Measurements from ENCODE around the gene HOXB6.

HOXB6 gene

DNA sequence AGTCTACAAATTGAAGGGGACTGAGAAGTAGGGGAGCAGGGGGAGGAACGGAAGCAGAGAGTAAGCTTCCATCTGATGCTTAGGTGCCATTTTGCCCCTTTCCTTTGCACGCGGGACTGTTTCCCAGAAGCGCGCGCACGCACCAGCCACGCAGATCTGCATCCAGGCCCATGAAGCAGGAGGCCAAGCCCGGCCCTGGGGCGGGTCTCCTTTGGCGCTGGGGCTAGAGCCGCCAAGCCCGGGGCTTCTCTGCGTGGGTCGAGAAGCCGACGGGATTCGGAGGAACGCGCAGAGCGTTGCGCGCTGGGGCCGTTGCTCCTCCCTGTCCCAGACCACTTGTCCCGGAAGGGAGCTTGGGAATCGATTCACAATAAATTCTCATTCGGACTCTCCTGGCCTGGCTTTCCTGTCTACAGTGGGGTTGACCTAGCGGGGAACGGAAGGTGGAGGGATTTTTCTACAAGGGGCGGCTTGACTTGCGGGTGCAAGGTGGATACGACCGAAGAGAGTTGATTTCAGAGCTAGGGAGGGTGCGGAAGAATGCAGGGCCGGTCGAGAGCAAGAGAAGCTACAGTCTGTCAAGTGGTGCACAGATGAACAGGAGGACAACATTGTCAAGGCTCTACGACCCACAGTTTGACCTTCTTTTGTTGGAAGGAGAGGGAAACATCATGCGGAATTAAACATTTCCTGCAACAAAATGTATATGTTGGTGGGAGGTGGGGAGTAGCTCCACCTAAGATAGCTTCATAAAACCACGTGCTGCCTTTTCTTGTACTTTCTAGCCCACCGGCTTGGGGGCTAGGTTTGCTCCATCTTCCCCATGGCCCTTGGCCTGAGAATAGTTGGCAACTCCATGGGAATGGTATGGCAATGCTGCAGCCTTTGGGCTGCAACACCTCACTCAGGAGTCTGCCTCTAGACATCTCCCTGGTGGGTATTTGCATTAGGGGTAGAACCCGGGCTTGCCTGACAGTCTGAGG is 16.9 kb upstream of the HOXB6 start:
- DNase-seq: no peak

DNA sequence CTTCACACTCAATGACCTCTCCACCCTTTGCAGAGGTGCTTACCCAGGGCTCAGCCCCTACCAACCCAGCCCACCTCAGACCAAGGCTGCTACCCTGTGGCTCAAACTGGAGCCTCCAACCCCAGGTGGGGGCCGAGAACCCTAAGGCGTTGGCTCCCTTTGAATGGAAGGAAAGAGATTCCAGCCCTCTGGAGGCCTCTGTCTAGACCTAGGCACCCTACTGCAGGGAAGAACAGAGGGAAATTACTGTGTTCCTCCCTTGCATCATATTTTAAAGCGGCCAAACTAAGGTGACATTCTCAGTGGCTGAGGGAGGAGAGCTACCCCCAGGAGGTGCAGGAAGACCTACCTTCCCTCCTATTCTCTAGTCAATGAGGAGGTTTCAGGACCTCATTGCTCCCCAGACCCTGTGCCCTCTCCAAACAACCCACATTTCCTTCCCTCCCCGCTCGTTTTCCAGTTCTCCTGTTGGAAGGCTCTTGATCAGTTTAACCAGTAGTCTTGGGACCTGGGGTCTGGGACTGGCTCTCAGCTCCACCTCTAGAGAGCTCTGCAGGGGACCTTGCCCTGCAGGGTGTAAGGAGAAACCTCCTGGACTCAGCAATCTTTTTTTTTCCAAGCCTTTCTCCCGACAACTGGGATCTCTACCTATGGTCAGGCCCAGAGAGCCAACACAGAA is 15.8 kb upstream of the HOXB6 start:
- no peak for DNase-seq

DNA sequence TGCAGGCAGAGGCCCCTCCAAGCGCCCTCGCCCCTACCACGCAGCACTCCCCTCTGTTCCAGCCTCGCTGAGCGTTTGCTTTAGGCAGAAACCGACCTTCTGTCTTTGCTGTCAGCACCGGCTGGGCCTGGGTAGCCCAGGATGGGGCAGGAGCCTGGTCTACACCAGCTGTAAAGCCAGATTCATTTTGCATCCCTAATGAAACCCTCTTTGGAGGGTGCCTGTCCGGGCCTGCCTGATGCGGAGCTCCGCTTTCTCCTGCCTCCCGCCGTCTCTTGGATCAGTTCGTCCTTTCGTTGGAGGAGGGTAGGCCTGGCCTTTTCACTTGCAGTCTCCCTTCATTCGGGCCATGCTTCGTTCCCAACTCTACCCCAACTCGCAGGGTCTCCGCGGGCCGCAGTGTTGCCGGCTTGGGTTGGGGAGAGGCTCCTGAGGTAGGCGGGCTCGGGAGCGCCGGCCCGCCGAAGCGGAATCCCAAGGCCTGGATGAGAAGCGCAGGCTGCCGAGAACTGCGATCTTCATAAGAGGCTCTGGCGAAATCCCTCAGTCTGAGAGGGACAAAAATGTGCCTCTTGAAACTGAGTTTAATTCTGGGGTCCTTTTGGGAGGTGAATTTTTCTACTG is 15.2 kb upstream of the HOXB6 start:
- peak in 1 of 6 experiments; percentile 10 for DNase-seq

- peak; percentile 54 to 84 (median 74) for DNase-seq
These were observed 13.6 kb upstream of the HOXB6 start for GRCh38 chr17:48618256-48618896.

- no peak for DNase-seq
These were observed 12.9 kb upstream of the HOXB6 start for GRCh38 chr17:48617471-48618255.

GRCh38 chr17:48616717-48617470 is 12.1 kb upstream of the HOXB6 start:
- DNase-seq: no peak

- no peak for DNase-seq
These were observed 11.4 kb upstream of the HOXB6 start for GRCh38 chr17:48615963-48616716.

- DNase-seq: no peak
These were observed 10.5 kb upstream of the HOXB6 start, which contains the start of gene HOXB8 for GRCh38 chr17:48615047-48615962. Gene HOXB8, minus strand, starts transcription at chr17:48615292. Its CDS starts 588 bp downstream, at chr17:48614704.

- DNase-seq: peak in 3 of 6 experiments; percentile 16 to 33 (median 28)
These were observed 9.3 kb upstream of the HOXB6 start for GRCh38 chr17:48613862-48614694.

GRCh38 chr17:48612854-48613691 is 8.3 kb upstream of the HOXB6 start:
- DNase-seq: peak in 4 of 6 experiments; percentile 27 to 53 (median 40)

- peak in 1 of 6 experiments; percentile 47 for DNase-seq
These were observed 7.7 kb upstream of the HOXB6 start for GRCh38 chr17:48612456-48612853.

GRCh38 chr17:48611681-48612455 is 7.1 kb upstream of the HOXB6 start:
- peak in 2 of 6 experiments; percentile 38 to 44 for DNase-seq

DNA sequence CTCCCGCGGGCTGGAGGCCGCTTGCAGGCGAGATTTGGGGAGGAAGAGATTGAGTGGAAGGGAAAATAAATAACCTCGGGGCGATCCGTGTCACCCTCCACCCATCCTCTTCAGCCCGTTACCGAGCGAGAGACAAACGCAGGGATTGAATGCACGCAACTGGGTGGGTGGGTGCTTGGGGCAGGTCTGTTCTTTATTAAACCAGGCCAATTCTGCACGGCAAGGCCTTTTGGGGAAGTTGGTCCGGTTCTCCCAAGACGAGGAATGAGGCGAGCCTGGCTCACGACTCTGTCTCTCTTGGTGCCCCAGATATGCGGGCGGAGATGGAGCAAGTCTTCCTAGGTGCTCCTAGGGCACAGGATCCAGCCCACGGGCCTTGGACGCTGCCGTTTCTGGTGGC is 6.4 kb upstream of the HOXB6 start:
- no peak for DNase-seq

DNA sequence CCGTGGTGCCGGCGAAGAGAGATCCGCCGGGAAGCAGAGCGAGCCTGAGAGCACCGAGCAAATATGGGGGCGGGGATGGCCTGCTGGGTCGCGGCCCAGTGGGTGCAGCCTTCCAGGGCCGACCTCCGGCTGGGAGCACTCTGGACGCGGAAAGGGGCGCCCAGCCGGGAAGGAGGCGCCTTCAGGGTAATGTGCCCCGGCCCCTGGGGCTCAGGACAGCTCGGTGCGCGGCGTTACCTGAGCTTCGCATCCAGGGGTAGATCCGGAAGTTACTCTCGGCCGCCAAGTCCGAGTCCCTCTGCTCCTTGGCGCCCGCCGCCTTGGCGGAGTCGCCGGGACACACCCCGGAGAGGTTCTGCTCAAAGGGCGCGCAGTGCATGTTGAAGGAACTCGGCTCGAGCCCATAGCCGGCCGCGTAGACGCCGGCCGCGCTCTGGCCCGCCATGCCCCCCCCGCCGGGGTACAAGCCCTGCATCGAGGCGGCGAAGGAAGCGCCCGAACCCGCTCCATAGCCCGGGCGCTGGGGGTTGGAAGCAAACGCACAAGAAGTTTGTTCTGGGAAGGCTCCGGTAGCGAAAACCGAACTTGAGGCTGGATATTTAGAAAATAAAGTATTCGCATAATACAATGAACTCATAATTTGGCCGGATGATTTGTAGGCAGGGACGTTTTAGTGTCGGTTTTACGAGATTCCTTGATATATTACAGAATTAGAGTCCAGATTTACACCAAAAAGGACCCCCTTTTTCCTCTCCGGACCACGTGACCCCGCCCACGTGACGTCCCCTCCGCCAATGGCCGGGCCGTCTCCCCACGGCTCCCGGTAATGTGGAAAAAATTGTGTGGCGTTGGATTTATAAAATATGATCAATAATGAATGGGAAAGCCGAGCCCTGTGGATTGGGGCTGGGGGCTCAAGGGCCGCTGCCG is 5.8 kb upstream of the HOXB6 start, which contains the start of gene HOXB7:
HOXB7 (minus strand) TSS at position 736 of the 930 bp plus-strand sequence; CDS start at position 637, 99 bp downstream.
- peak in 4 of 6 experiments; percentile 38 to 50 (median 46) for DNase-seq

GRCh38 chr17:48609759-48610281 is 5.0 kb upstream of the HOXB6 start:
- no peak for DNase-seq

Measured in stimulated activated naive CD4-positive, alpha-beta T cell (primary cell).